CD4-positive, alpha-beta T cell treated with Interferon alpha-2 for 1 hour (primary cell): Measurements from ENCODE around the gene CCL5.
A peak's percentile ranks its signal among the peaks of the same experiment; 100 is the strongest.

Experiments
- DNase-seq, 2 donors: peaks; one replicate each; pipeline ENCODE4 v3.0.0-alpha.2; 2020 to 2022

CCL5 gene

GRCh38 chr17:35867574-35867973 lies 12.6 kb downstream of the CCL5 start:
- no peak for DNase-seq

- no peak for DNase-seq
Observed at GRCh38 chr17:35866341-35866950, 13.7 kb downstream of the CCL5 start.

- DNase-seq, result no peak
Observed at GRCh38 chr17:35865412-35866340, 14.5 kb downstream of the CCL5 start.

- DNase-seq, result no peak
Observed at GRCh38 chr17:35864853-35865252, 15.3 kb downstream of the CCL5 start.

GRCh38 chr17:35856603-35857002 lies 23.6 kb downstream of the CCL5 start:
- no peak for DNase-seq

- no peak for DNase-seq
Observed at GRCh38 chr17:35855965-35856364, 24.2 kb downstream of the CCL5 start.

- DNase-seq, result peak; percentile 55 to 76
Observed at GRCh38 chr17:35849469-35850348, 30.5 kb downstream of the CCL5 start.

- no peak for DNase-seq
Observed at GRCh38 chr17:35847633-35848373, 32.4 kb downstream of the CCL5 start.

- DNase-seq, result no peak
Observed at GRCh38 chr17:35847006-35847405, 33.2 kb downstream of the CCL5 start.

- DNase-seq, result no peak
Observed at GRCh38 chr17:35846055-35846809, 33.9 kb downstream of the CCL5 start.

GRCh38 chr17:35844547-35844946 lies 35.6 kb downstream of the CCL5 start:
- DNase-seq, result no peak

- no peak for DNase-seq
Observed at GRCh38 chr17:35843698-35844097, 36.5 kb downstream of the CCL5 start.

GRCh38 chr17:35842239-35842638 lies 37.9 kb downstream of the CCL5 start:
- no peak for DNase-seq

GRCh38 chr17:35841505-35841904 lies 38.7 kb downstream of the CCL5 start:
- no peak for DNase-seq

- no peak for DNase-seq
Observed at GRCh38 chr17:35841101-35841500, 39.1 kb downstream of the CCL5 start.

- DNase-seq, result no peak
Observed at GRCh38 chr17:35825206-35825605, 55.0 kb downstream of the CCL5 start.
